Measurements from ENCODE around the gene IL34.

DNA sequence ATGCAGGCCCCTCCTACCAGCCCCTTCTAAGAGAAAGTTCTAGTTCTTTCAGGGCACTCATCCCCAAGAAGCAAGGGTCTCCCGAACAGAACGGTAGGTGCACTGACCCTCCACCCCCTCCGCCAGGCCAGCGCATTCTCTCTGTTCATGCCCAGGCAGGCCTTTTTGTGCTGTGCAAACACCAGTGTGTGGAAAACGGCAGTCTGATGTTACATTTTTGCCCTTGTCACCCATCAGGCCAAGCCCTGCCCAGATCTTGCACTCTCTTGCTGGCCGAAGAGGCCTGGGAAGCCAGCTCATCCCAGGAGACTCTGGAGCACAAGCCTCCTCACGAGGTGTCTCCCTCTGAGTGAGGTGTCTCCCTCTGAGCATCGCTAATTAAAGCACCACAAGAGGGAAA is 55.6 kb downstream of the IL34 start:
- TF ChIP-seq POLR2AphosphoS5 (IDR thresholded peaks at IDR 0.05; ENCODE audit: borderline replicate concordance, low read depth, low read length) (no peak), EZH2 (IDR thresholded peaks at IDR 0.05) (no peak)
